Fibroblast of pulmonary artery (primary cell): ENCODE measurements around the gene BABAM2.

ENCODE experiments used
- DNase-seq: peaks from one replicate; pipeline ENCODE4 v3.0.0-alpha.2; 2010; ENCODE audit warnings: low read depth
- H3K4me3 ChIP-seq: replicated peaks from 2 replicates; pipeline ENCODE4 v1.5.1; 2011; ENCODE audit warnings: low read depth, mild to moderate bottlenecking, control low read depth, low read length, moderate library complexity
- CTCF ChIP-seq: IDR thresholded peaks from 2 replicates; pipeline ENCODE4 v1.5.1; 2011; ENCODE audit warnings: mild to moderate bottlenecking, control low read depth, low read length, inconsistent platforms; ENCODE audit errors: missing control alignments

The BABAM2 gene

DNA sequence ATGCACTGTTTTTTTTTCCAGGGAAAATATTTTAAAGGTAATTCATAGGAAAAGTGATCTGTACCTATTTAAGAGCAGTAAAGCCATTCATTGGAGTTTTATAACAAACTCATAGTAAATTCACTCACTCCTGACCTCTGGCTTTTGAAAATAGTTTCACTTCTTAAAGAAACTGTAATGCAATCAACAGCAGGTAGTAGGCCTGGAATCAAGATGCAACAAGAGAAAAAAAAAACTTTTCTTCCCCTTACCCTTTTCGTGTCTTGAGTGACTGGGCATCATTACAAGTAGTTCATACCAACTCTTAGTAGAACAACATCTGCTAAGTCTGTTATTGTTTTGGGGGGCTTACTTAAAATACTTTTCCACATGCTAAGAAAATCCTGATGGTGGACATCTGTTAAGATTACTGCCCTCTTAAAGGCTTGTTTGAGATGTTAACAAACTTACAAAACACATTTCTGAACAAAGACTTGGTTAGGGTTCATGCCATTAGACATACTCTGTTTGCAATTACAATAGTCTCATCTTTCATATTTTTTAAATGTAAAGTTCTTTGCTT lies 338.0 kb downstream of the BABAM2 start:
- H3K4me3 ChIP-seq = no peak overlapping the region
- no peak for DNase-seq
- TF ChIP-seq CTCF = no peak

- H3K4me3 ChIP-seq = no peak overlapping the region
- no peak for TF ChIP-seq CTCF
- peak; percentile 60 for DNase-seq
Measured at GRCh38 chr2:28231110-28231631, 340.6 kb downstream of the BABAM2 start.

GRCh38 chr2:28232295-28232694 lies 341.8 kb downstream of the BABAM2 start:
- TF ChIP-seq CTCF = no peak
- peak; percentile 84 for DNase-seq
- no peak overlapping the region for H3K4me3 ChIP-seq

GRCh38 chr2:28233164-28233676 lies 342.7 kb downstream of the BABAM2 start:
- peak; percentile 29 for DNase-seq
- H3K4me3 ChIP-seq = no peak overlapping the region
- no peak for TF ChIP-seq CTCF

GRCh38 chr2:28234807-28235206 lies 344.3 kb downstream of the BABAM2 start:
- no peak for DNase-seq
- H3K4me3 ChIP-seq = no peak overlapping the region
- TF ChIP-seq CTCF = no peak

DNA sequence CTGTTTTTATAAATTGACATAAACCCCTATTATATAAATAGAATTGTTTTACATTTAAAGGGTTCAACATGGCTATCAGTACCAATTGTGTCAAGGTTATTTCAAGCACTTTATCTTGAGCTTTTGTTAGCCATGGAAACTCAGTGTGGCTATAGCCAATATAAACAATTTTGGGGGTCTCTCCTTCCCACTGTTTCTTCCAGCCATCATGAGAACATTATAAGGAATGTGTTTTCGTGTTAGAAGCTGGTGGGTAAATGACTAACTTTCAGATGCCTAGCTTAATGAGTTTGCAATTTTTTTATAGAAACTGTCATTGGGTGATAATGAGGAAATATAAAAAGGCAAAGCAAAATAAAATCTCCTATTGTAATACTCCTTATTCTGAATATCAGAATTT lies 348.7 kb downstream of the BABAM2 start:
- no peak for TF ChIP-seq CTCF
- no peak overlapping the region for H3K4me3 ChIP-seq
- DNase-seq = no peak

- no peak overlapping the region for H3K4me3 ChIP-seq
- no peak for DNase-seq
- no peak for TF ChIP-seq CTCF
Measured at GRCh38 chr2:28240937-28241336, 350.4 kb downstream of the BABAM2 start.
